K562 (cell line): ENCODE data around the gene CRYBG1. TPM values are rescaled to one million over a fixed set of nuclear protein-coding genes. Genes with fewer than 3 reads are reported as not detected.

ENCODE experiments used
- ATAC-seq: fragments of 200-7000 bp; cut with Tn5 transposase; 3 replicates; pipeline ENCODE4 v1.9.1; 2020; ENCODE audit warnings: moderate library complexity
- BruUV-seq: library from RNA; stranded (reverse); fragments of 400-500 nt; replicated peaks from 2 replicates; lab custom pipeline; 2021; lab: Mats Ljungman, UMichigan
- CTCF ChIA-PET: fragments of 300-600 bp; formaldehyde crosslinking; extraction: SDS; loops from one replicate; lab custom pipeline; 2021; ENCODE audit warnings: low intra/inter-chr PET ratio; lab: Yijun Ruan, JAX
- POLR2A ChIA-PET: fragments of 300-600, 350-650 bp; sonication (Branson Sonifier 250); formaldehyde crosslinking; extraction: SDS; loops from one replicate; lab custom pipeline; 2021; ENCODE audit warnings: antibody characterized with exemption, inconsistent platforms; lab: Yijun Ruan, JAX
- DNase-seq, 4 experiments: peaks; one replicate each; pipeline versions ENCODE4 v3.0.0 to v3.0.0-alpha.2; 2011 to 2018; ENCODE audit warnings: low spot score in 3 of 4, mixed read lengths in 3 of 4; ENCODE audit errors: extremely low read depth in 1 of 4
- FAIRE-seq: peaks from 2 replicates; lab custom pipeline; 2011; peaks lifted over from hg19 to GRCh38; lab: Jason Lieb, UNC
- H2AFZ ChIP-seq: 2 replicates; pipeline ENCODE4 v1.6.0; 2011; ENCODE audit warnings: low read depth, low read length, control low read depth, inconsistent platforms
- H3K27ac ChIP-seq: fragments of 200-600 bp; 3 replicates; pipeline ENCODE4 v1.8.0; 2011; ENCODE audit warnings: low read depth, mild to moderate bottlenecking, control low read depth, inconsistent platforms, low read length, moderate library complexity, mixed read lengths; ENCODE audit errors: extremely low read depth
- H3K27me3 ChIP-seq, 2 experiments: fragments of 300-600 bp in 1 of 2; 2 replicates in 1 of 2; 3 replicates in 1 of 2; pipeline versions ENCODE4 v1.6.0 to v1.8.0; 2011; ENCODE audit warnings: inconsistent platforms in 2 of 2, low read length in 2 of 2, mild to moderate bottlenecking in 1 of 2, mixed read lengths in 1 of 2, moderate library complexity in 1 of 2; ENCODE audit not compliant: control insufficient read depth in 2 of 2, insufficient read depth in 2 of 2
- H3K36me3 ChIP-seq: fragments of 300-600 bp; 3 replicates; pipeline ENCODE4 v1.8.0; 2011; ENCODE audit warnings: mild to moderate bottlenecking, low read length, inconsistent platforms; ENCODE audit not compliant: control insufficient read depth, insufficient read depth
- H3K4me1 ChIP-seq, 2 experiments: fragments of 200-600 bp in 1 of 2; replicated peaks in 1 of 2; 2 replicates in 1 of 2; 3 replicates in 1 of 2; pipeline versions ENCODE4 v1.5.1 to v1.8.0; 2011; ENCODE audit warnings: inconsistent platforms in 2 of 2, low read length in 2 of 2, mild to moderate bottlenecking in 1 of 2, mixed read lengths in 1 of 2, moderate library complexity in 1 of 2; ENCODE audit not compliant: control insufficient read depth in 2 of 2, insufficient read depth in 2 of 2
- H3K4me2 ChIP-seq: 2 replicates; pipeline ENCODE4 v1.6.1; 2011; ENCODE audit warnings: low read length, control low read depth, inconsistent platforms, mixed read lengths; ENCODE audit not compliant: insufficient read depth
- H3K4me3 ChIP-seq: fragments of 200-600 bp; sonication (generic), shearing (Covaris generic); 2 replicates; pipeline ENCODE4 v1.5.1; 2016; ENCODE audit warnings: control low read depth, inconsistent platforms
- H3K79me2 ChIP-seq: fragments of 200-600 bp; 3 replicates; pipeline ENCODE4 v1.8.0; 2011; ENCODE audit warnings: low read length, inconsistent platforms; ENCODE audit not compliant: control insufficient read depth, insufficient read depth
- H3K9ac ChIP-seq, 2 experiments: 2 replicates each; pipeline versions ENCODE4 v1.6.0 to v1.6.1; 2011; ENCODE audit warnings: low read depth in 2 of 2, low read length in 2 of 2, control low read depth in 1 of 2, inconsistent platforms in 1 of 2, mild to moderate bottlenecking in 1 of 2, mixed read lengths in 1 of 2; ENCODE audit not compliant: insufficient read depth in 1 of 2
- H3K9me1 ChIP-seq: one replicate; pipeline ENCODE4 v1.6.0; 2011; ENCODE audit warnings: inconsistent platforms, mild to moderate bottlenecking, low read length, moderate library complexity; ENCODE audit not compliant: control insufficient read depth, insufficient read depth
- H3K9me3 ChIP-seq: replicated peaks from 2 replicates; pipeline ENCODE4 v1.5.1; 2011; ENCODE audit warnings: low read depth, low read length, inconsistent platforms; ENCODE audit not compliant: control insufficient read depth, insufficient read depth
- H4K20me1 ChIP-seq: replicated peaks from 2 replicates; pipeline ENCODE4 v1.6.1; 2011; ENCODE audit warnings: low read length, inconsistent platforms, mixed read lengths; ENCODE audit not compliant: control insufficient read depth, insufficient read depth
- E4F1 ChIP-seq: fragments of 250-450 bp; sonication (Bioruptor Pico); IDR thresholded peaks from 2 replicates; pipeline ENCODE4 v1.5.0; 2021; ENCODE audit warnings: mild to moderate bottlenecking, borderline replicate concordance
- GTF2F1 ChIP-seq: IDR thresholded peaks from 2 replicates; pipeline ENCODE4 v1.6.1; 2011; ENCODE audit warnings: low read depth, low read length, improper control_type of control experiment
- MTA1 ChIP-seq: fragments of 450-650 bp; IDR thresholded peaks from 2 replicates; pipeline ENCODE4 v1.6.1; 2017; ENCODE audit warnings: borderline replicate concordance
- PML ChIP-seq: IDR thresholded peaks from 2 replicates; pipeline ENCODE4 v1.6.1; 2012; ENCODE audit warnings: low read length, inconsistent platforms
- RFX1 ChIP-seq: fragments of 450-650 bp; IDR thresholded peaks from 2 replicates; pipeline ENCODE4 v1.6.1; 2016; ENCODE audit warnings: mild to moderate bottlenecking, moderate library complexity
- TAL1 ChIP-seq: fragments of 450-650 bp; IDR thresholded peaks from 2 replicates; pipeline ENCODE4 v1.6.1; 2016; ENCODE audit warnings: mild to moderate bottlenecking
- WGBS: fragments of 100-300 bp; shearing (Covaris generic); methylation state at CpG from one replicate; pipeline ENCODE4 v1.1.6; 2016; ENCODE audit warnings: low coverage, mixed read lengths; ENCODE audit not compliant: insufficient coverage; ENCODE audit errors: missing lambda C conversion rate; 5-methylcytosine and 5-hydroxymethylcytosine counted together
- in situ Hi-C: fragments of 300-500 bp; cut with MboI; formaldehyde crosslinking; loops from 4 replicates; pipeline ENCODE4 v1.15.0; 2018; ENCODE audit warnings: inconsistent platforms, mixed read lengths
- intact Hi-C: fragments of 100-400 bp; cut with micrococcal nuclease; formaldehyde crosslinking; loops from 2 replicates; pipeline ENCODE4 v1.14.2; 2022
- polyA plus RNA-seq, 8 experiments: library from polyadenylated mRNA; depleted of rRNA in 4 of 8; stranded (reverse) in 5 of 8; unstranded in 3 of 8; fragments of >200 nt; fragmentation: Nextera tagmentation in 2 of 8; fragmentation: Illumina TruSeq in 1 of 8; extraction: Ambion mirVana in 2 of 8; extraction: Trizol in 1 of 8; gene quantifications; 2 replicates each; pipeline versions ENCODE4 v1.2.1 to v1.2.3, GENCODE V29; 2011 to 2014; ENCODE audit warnings: inconsistent platforms in 1 of 8, missing spikeins in 1 of 8
- total RNA-seq, 7 experiments: library from RNA; depleted of rRNA in 6 of 7; stranded (reverse); fragments of >200 nt in 6 of 7; fragmentation: Illumina TruSeq in 2 of 7; extraction: Trizol in 2 of 7; gene quantifications; 2 replicates each; pipeline versions ENCODE4 v1.2.1 to v1.2.3, GENCODE V29; 2011 to 2021; ENCODE audit warnings: low replicate concordance in 1 of 7

CRYBG1 gene
- total and polyA plus RNA-seq, 9 of the 15 experiments (the other 6 are each of a cell fraction or from before 2014, with no cell fraction given): 0.07 to 0.47 (median 0.11) TPM

DNA sequence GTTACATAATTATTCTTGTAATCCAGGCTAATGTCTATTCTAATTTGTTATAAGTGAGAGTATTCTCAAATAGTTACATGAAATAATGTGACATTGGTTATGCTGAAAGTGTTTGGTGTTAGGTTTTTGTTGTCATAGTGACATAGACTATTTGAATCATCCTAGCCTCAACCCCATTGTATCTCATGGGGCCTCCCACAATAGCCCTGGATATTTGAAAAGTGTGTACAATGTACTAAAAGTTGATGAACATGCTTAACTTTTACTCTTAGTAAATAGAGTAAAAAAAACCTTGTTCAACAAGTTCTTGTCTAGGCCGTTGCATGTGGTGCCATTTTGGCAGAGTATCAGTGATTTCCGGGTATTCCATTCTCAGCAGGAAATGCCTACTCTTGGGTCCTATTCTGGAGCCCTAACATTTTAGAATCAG lies 185.8 kb downstream of the CRYBG1 start:
- Histone ChIP-seq H3K27ac (no peak overlapping the region), H3K9me3 (no peaks in the 10 kb centered on the region), H3K4me2 (no peak overlapping the region), H3K36me3 (no peaks in the 10 kb centered on the region), H3K79me2 (no peaks in the 10 kb centered on the region), H3K27me3 (peaks cover 0 to 10% of the 10 kb centered on the region in 2 experiments; a peak in 2 of 5 replicates), H4K20me1 (no peaks in the 10 kb centered on the region), H3K9ac (no peak overlapping the region), H3K9me1 (no peaks in the 10 kb centered on the region), H3K4me3 (no peak overlapping the region), H3K4me1 (0 out of 5 replicates have a peak, but pooled peaks cover 0 to 3% of the 10 kb centered on the region in 2 experiments), H2AFZ (no peak overlapping the region)
- in situ Hi-C loops (no loop called here), intact Hi-C loops (no loop called here)
- BruUV-seq: no TSS peak
- TF ChIP-seq MTA1 (no peak), TAL1 (no peak), E4F1 (CRISPR knock-in tag) (no peak), PML (no peak), RFX1 (peak; percentile 22; the same call in 1 of the 2 replicates), GTF2F1 (no peak)
- FAIRE-seq (no peak), DNase-seq (no peak), ATAC-seq (no peak)
- WGBS: 11% methylated on average over 2 of the region's 2 CpGs
- CTCF ChIA-PET: no interaction called here
- POLR2A ChIA-PET: interaction anchor here (0.9 to 1.0 kb wide), 2 partner anchors 13 to 407 kb away, joined by 3 to 4 read pairs; no protein-coding TSS in a partner anchor
